Neural crest cell (in vitro differentiated cells): Measurements from ENCODE around the gene BGN. TPM values are rescaled to one million over a fixed set of nuclear protein-coding genes. Genes with fewer than 3 reads are reported as not detected.
A peak's percentile ranks its signal among the peaks of the same experiment; 100 is the strongest.

Source experiments
- DNase-seq: peaks from one replicate; pipeline ENCODE4 v3.0.0; 2021; ENCODE audit warnings: low read depth, mixed read lengths, low spot score
- H3K27ac Mint-ChIP-seq: one replicate; pipeline ENCODE4 v1.8.0; 2021; ENCODE audit warnings: mild to moderate bottlenecking, mixed read lengths; ENCODE audit not compliant: unreplicated experiment
- H3K27me3 Mint-ChIP-seq: 2 replicates; pipeline ENCODE4 v1.8.0; 2021; ENCODE audit warnings: low read depth, mild to moderate bottlenecking, mixed read lengths
- H3K36me3 Mint-ChIP-seq: 2 replicates; pipeline ENCODE4 v1.8.0; 2021; ENCODE audit warnings: low read depth, mild to moderate bottlenecking, mixed read lengths
- H3K4me1 Mint-ChIP-seq: 2 replicates; pipeline ENCODE4 v1.8.0; 2021; ENCODE audit warnings: mixed read lengths
- H3K4me3 Mint-ChIP-seq: one replicate; pipeline ENCODE4 v1.8.0; 2021; ENCODE audit warnings: mild to moderate bottlenecking, mixed read lengths
- H3K9me3 Mint-ChIP-seq: 2 replicates; pipeline ENCODE4 v1.8.0; 2021; ENCODE audit warnings: mixed read lengths
- total RNA-seq: library from RNA; stranded (reverse); gene quantifications from 2 replicates; pipeline ENCODE4 v1.2.1, GENCODE V29; 2021
- TF ChIP-seq, protein P1 (sequence below): fragments of 200-600 bp; sonication (generic); conservative IDR thresholded peaks from 2 replicates; pipeline ENCODE4 v1.5.0; 2021; ENCODE audit warnings: antibody characterized with exemption, mild to moderate bottlenecking

BGN gene
- total RNA-seq, 1 donor from 2014 or later, result 80.6 TPM

DNA sequence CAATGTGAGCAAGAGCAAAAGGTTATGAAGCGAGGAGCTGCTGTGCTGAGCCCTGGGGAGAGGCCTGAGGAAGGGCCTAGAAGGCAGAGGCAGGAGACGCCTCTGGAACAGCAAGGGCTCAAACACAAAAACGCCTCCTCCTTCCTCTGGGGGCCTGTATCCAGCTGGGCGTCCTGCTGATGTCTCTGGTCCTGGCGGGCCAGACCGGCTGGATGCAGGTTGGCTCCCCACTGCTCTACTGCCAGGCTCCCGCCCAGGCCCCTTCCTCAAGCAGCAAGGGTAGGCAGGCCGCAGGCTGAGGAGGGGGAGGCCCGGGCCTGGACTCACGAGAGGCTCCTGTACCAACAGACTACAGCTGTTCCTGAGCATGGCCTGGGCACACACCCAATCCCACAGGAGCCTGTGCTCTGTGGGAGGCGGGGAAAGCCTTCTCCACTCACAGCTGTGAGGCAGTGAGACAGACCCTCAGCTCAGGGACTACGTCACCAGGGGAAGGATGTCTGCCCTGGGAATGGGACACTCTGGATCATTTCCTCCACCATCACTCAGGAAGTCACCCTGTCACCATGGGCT is 26.7 kb upstream of the BGN start:
- Mint-ChIP-seq H3K27ac (no peak overlapping the region), H3K4me1 (no peaks in the 10 kb centered on the region), H3K36me3 (no peaks in the 10 kb centered on the region), H3K27me3 (no peaks in the 10 kb centered on the region), H3K4me3 (no peak overlapping the region), H3K9me3 (no peaks in the 10 kb centered on the region)
- TF ChIP-seq, protein P1, sequence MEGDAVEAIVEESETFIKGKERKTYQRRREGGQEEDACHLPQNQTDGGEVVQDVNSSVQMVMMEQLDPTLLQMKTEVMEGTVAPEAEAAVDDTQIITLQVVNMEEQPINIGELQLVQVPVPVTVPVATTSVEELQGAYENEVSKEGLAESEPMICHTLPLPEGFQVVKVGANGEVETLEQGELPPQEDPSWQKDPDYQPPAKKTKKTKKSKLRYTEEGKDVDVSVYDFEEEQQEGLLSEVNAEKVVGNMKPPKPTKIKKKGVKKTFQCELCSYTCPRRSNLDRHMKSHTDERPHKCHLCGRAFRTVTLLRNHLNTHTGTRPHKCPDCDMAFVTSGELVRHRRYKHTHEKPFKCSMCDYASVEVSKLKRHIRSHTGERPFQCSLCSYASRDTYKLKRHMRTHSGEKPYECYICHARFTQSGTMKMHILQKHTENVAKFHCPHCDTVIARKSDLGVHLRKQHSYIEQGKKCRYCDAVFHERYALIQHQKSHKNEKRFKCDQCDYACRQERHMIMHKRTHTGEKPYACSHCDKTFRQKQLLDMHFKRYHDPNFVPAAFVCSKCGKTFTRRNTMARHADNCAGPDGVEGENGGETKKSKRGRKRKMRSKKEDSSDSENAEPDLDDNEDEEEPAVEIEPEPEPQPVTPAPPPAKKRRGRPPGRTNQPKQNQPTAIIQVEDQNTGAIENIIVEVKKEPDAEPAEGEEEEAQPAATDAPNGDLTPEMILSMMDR, result no peak
- no peak for DNase-seq

DNA sequence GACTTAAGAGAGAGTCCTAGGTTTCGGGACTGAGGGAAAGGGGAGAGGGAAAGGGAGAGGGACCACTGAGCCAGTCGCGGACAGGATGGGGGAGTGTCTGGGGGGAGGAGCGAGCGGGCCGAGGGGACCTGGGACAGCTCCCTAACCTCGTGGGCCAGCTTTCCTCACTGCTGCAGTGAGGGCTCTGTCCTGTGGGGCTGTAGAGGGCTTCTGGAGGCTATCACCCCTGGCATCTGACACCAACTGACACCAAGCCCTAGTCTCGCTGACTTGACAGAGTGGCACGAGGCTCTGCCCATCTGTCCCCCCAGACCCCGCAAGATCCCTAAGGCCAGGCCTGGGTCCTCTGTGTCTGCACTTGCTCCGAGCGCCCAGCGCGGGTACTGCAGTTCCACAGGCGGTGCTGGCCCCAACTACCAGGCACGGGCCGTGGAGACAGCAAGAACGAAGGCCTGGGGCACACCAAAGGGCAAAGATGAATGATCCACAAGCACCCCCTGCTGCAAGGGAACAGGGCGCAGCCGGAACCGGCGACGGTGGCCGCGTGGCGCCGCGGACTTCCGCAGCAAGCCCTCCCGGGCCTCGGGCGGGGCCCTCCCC is 24.9 kb upstream of the BGN start:
- Mint-ChIP-seq H3K9me3 (no peaks in the 10 kb centered on the region), H3K4me1 (no peaks in the 10 kb centered on the region), H3K27me3 (no peaks in the 10 kb centered on the region), H3K4me3 (peak overlapping the region; percentile 89), H3K27ac (no peak overlapping the region), H3K36me3 (no peaks in the 10 kb centered on the region)
- TF ChIP-seq, protein P1, result peak; percentile 26
- peak; percentile 16 for DNase-seq

DNA sequence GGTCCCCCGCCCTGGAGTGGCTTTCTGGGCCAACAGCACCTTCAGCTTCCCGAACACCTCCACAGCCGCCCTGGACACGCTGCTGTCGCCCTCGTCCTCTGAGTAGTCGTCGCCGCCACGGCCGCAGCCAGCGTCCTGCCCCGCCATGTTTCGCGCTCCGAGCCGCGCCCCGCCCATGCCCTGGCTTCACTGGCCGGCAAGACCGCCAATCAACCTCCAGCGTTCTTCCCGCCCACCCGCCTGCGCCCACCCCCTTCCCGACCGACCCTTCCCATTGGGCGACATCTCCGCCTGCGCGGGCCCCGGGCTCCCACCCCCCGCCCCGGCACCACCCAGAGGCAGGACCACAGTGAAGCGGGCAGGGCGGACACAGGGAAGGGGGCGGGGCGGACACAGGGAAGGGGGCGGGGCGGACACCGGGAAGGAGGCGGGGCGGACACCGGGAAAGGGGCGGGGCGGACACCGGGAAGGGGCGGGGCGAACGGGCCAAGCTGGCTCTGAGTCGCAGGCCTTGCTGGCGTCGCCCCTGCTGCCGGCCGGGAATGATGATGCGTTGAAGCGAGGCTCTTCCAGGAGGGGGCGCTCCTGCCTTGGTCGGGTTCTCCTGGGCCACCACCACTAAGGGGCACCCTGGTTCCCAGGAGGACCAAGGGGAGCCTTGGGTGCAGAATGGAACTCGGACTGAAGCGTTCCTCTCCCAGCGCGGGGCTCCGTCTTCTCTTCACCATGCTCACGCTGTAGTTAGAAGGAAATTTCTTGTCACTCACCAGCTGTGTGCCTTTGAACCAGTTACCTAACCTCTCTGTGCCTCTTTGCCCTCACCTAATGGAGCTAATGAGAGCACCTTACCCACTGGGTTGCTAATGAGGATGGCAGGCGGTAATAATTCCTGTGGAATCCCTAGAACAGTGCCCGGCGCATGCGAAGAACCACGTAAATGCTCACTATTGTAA is 24.1 kb upstream of the BGN start, which contains the start of gene HAUS7:
Gene HAUS7 (minus strand): TSS at position 166 of the 953 bp plus-strand sequence. CDS start 19 bp downstream, at position 147.
- H3K4me3 Mint-ChIP-seq, result peak within 1 kb of the TSS; percentile 89
- H3K9me3 Mint-ChIP-seq, result no peaks in the 10 kb centered on the region
- peak; percentile 87 for DNase-seq
- no peaks in the 10 kb centered on the region for H3K27me3 Mint-ChIP-seq
- TF ChIP-seq, protein P1, result peak; percentile 70
- no peak within 1 kb of the TSS for H3K27ac Mint-ChIP-seq
- no peaks in the 10 kb centered on the region for H3K4me1 Mint-ChIP-seq
- H3K36me3 Mint-ChIP-seq, result no peaks in the 10 kb centered on the region

DNA sequence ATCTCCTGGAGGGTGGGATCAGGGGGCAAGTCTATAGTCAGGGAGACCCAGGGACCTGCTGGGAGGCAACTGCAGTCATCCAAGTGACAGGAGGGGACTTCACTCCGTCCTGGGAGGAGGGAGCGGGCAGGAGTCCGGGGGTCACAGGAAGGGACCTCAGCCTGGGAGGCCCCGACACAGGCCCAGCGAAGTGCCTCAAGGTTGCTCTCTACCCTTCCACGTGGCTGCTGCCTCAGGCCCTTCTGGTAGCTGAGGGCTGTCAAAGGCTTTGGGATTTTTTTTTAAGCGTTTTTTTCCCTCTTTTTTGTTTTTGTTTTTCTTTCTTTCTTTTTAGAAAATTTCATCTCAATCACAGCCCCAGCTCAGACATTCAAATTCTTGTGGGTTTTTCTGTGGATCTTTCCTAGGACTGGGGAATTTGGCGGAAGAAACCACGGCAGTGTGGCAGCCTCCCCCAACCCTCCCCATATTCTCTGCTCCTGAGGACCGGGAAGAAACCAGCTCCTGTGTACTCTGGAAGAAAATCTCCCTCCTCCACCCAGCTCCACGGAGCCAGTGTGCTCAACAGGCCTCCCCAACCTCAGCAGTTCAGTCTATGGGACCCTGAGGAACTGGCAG is 23.0 kb upstream of the BGN start:
- no peak for DNase-seq
- H3K27me3 Mint-ChIP-seq, result peaks cover 5% of the 10 kb centered on the region
- H3K36me3 Mint-ChIP-seq, result no peaks in the 10 kb centered on the region
- TF ChIP-seq, protein P1, result no peak
- no peak overlapping the region for H3K27ac Mint-ChIP-seq
- no peaks in the 10 kb centered on the region for H3K9me3 Mint-ChIP-seq
- H3K4me3 Mint-ChIP-seq, result peak overlapping the region; percentile 34
- H3K4me1 Mint-ChIP-seq, result no peaks in the 10 kb centered on the region

DNA sequence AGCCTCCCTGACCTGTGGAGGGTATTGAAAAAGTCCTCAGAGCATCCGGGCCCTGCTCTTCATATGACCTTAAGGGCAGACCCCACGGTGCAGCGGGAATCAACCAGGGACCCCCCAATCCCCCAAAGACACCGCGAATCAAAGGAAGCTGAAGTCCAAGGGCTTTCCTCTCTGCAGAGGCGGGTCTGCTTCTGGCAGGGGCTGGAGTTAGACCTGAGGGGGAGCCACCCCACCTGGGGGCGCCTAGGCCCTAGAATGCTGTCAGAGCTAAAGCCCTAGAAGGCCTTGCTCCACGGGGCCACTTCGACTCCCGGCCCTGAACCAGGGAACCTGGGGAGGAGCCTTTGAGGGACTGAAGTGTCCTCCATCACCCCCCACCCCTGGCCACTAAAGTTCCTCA is 21.7 kb upstream of the BGN start:
- Mint-ChIP-seq H3K9me3 (no peaks in the 10 kb centered on the region), H3K4me3 (peak overlapping the region; percentile 39)

More for the DNA sequence above, 21.7 kb upstream of the BGN start:
- peaks cover 5% of the 10 kb centered on the region for H3K27me3 Mint-ChIP-seq
- TF ChIP-seq, protein P1, result no peak
- H3K27ac Mint-ChIP-seq, result no peak overlapping the region
- no peaks in the 10 kb centered on the region for H3K4me1 Mint-ChIP-seq
- H3K36me3 Mint-ChIP-seq, result no peaks in the 10 kb centered on the region
- DNase-seq, result no peak
